ENCODE results near the gene ATE1.

GRCh38 chr10:121949451-121949850 is 21.6 kb upstream of the ATE1 start:
- TF ChIP-seq CTCF (IDR thresholded peaks at IDR 0.05) (no peak), POLR2A (IDR thresholded peaks at IDR 0.05) (no peak)

All from heart left ventricle (tissue), 13 donors.